GM23338 (cell line): Measurements from ENCODE around the gene ZNF592.

ENCODE experiments used
- CREB1 ChIP-seq: fragments of 250-450 bp; sonication (Bioruptor Pico); IDR thresholded peaks from 2 replicates; pipeline ENCODE4 v1.5.0; 2020; ENCODE audit warnings: low read depth, mild to moderate bottlenecking, moderate library complexity
- CTCF ChIP-seq, 2 experiments: fragments of 200-600 bp in 1 of 2; sonication (generic) in 1 of 2; conservative IDR thresholded peaks; 2 replicates each; pipeline versions ENCODE4 v1.5.1 to v1.6.1; 2016 to 2017; ENCODE audit warnings: antibody characterized with exemption in 2 of 2, low read depth in 2 of 2, mild to moderate bottlenecking in 2 of 2, moderate library complexity in 1 of 2
- ETS1 ChIP-seq: IDR thresholded peaks from 2 replicates; pipeline ENCODE4 v1.6.1; 2016; ENCODE audit warnings: antibody characterized with exemption
- EZH2 ChIP-seq: fragments of 200-600 bp; sonication (generic); IDR thresholded peaks from one replicate; pipeline ENCODE4 v1.8.0; 2017; ENCODE audit warnings: antibody characterized with exemption, mild to moderate bottlenecking, low read depth; ENCODE audit not compliant: unreplicated experiment
- EZH2phosphoT487 ChIP-seq: fragments of 200-600 bp; sonication (generic); IDR thresholded peaks from one replicate; pipeline ENCODE4 v1.8.1; 2018; ENCODE audit warnings: antibody characterized with exemption; ENCODE audit not compliant: unreplicated experiment
- JUNB ChIP-seq: IDR thresholded peaks from one replicate; pipeline ENCODE4 v1.6.1; 2016; ENCODE audit warnings: antibody characterized with exemption; ENCODE audit not compliant: unreplicated experiment
- NANOG ChIP-seq: IDR thresholded peaks from 2 replicates; pipeline ENCODE4 v1.6.1; 2016; ENCODE audit warnings: antibody characterized with exemption, borderline replicate concordance
- POLR2AphosphoS5 ChIP-seq: IDR thresholded peaks from 2 replicates; pipeline ENCODE4 v1.6.1; 2016; ENCODE audit warnings: antibody characterized with exemption, low read depth
- REST ChIP-seq: IDR thresholded peaks from one replicate; pipeline ENCODE4 v1.6.1; 2018; ENCODE audit warnings: antibody characterized with exemption; ENCODE audit not compliant: unreplicated experiment
- STAT1 ChIP-seq: IDR thresholded peaks from one replicate; pipeline ENCODE4 v1.6.1; 2016; ENCODE audit warnings: antibody characterized with exemption; ENCODE audit not compliant: unreplicated experiment
- ZNF114 ChIP-seq: fragments of 250-450 bp; sonication (Bioruptor Pico); IDR thresholded peaks from 2 replicates; pipeline ENCODE4 v1.5.0; 2020; ENCODE audit warnings: mild to moderate bottlenecking, moderate library complexity

GRCh38 chr15:84805221-84805620, 56.8 kb downstream of the ZNF592 start:
- TF ChIP-seq CTCF (conservative IDR thresholded peaks at IDR 0.05; ENCODE audit: low read depth in 2 of 2) (no peak), EZH2phosphoT487 (no peak), CREB1 (CRISPR knock-in tag) (no peak), POLR2AphosphoS5 (no peak), EZH2 (no peak), STAT1 (no peak), REST (no peak), JUNB (no peak), ETS1 (no peak), ZNF114 (no peak), NANOG (no peak)
